GM18519 (cell line): Measurements from ENCODE around the gene KLHL4.
"Not testable (repeated sequence)": the region's sequence is repeated elsewhere in the genome, so short reads cannot be mapped to it uniquely, and the experiment has no call there.

Experiments
- ATAC-seq: cut with Tn5 transposase; IDR thresholded peaks from one replicate; pipeline ENCODE4 v1.9.1; 2021; ENCODE audit warnings: mild to moderate bottlenecking, moderate library complexity; ENCODE audit not compliant: unreplicated experiment, low FRiP score

KLHL4 gene

GRCh38 chrX:87661761-87662160 is 144.2 kb downstream of the KLHL4 start:
- ATAC-seq: no peak

- no peak for ATAC-seq
Observed at GRCh38 chrX:87663421-87663820, 145.8 kb downstream of the KLHL4 start.

- ATAC-seq: no peak
Observed at GRCh38 chrX:87664381-87664780, 146.8 kb downstream of the KLHL4 start.

- no peak for ATAC-seq
Observed at GRCh38 chrX:87679849-87680248, 162.2 kb downstream of the KLHL4 start.

DNA sequence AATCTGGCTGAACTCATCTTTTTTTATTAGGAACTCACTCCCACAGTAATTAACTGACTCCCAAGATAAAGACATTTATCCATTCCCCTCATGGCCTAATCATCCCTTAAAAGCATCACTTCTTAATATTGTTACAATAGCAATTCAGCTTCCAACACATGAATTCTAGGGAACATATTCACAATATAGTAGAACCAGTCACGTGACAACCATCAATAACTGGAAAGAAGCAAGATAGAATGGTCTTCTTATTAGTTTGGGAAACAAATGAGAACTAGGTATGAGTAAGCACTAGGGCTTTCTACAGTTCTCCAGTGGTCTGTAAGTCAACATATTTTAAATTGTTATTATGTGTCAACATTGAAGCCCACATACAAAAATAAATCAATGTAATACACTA is 170.1 kb downstream of the KLHL4 start:
- ATAC-seq: no peak

GRCh38 chrX:87688113-87688748 is 170.6 kb downstream of the KLHL4 start:
- not testable (repeated sequence) for ATAC-seq

DNA sequence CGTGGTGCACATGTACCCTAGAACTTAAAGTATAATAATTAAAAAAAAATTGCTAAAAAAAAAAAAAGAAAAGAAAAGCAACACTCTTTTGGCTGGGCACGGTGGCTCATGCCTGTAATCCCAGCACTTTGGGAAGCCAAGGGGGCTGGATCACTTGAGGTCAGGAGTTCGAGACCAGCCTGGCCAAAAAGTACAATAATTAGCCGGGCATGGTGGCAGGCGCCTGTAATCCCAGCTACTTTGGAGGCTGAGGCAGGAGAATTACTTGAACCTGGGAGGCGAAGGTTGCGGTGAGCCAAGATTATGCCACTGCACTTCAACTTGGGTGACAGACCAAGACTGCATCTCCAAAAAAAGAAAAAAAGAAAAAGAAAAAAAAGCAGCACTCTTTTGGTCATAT is 171.6 kb downstream of the KLHL4 start:
- not testable (repeated sequence) for ATAC-seq

DNA sequence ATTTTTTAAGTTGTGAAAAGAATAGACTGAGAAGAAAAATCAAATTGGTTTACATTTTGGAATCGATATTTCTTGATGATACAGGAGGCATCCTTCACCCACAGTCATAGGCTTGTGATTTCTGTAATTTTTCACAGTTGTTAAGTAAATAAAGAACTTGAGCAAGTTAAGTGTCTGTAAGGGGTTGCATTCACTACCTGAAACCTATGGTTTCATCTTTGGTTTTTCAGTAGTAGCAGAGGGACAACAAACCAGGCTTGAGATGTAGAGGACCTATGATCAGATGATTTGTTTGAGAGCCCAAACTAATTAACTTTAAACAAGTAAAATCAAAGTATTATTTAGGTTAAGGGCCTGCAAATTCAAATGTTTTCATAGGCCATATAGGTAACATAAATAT is 175.6 kb downstream of the KLHL4 start:
- no peak for ATAC-seq

DNA sequence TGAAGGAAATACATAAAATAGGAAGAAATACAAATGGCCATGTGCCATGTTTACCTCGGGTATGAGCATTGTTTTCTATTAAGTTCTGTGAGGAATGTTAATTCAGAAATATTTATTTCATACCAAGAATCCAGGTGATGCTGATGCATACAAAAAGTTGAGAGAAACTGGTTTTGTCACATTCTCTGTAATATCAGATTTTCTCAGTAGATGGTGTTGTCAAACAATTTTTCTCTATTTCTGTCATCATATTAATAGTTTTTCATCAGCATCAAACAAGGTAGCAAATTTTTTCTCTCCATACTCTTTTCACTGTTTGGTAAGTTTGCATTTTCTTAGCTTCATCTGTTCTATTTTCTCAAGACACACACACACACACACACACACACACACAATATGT is 179.8 kb downstream of the KLHL4 start:
- ATAC-seq: no peak

DNA sequence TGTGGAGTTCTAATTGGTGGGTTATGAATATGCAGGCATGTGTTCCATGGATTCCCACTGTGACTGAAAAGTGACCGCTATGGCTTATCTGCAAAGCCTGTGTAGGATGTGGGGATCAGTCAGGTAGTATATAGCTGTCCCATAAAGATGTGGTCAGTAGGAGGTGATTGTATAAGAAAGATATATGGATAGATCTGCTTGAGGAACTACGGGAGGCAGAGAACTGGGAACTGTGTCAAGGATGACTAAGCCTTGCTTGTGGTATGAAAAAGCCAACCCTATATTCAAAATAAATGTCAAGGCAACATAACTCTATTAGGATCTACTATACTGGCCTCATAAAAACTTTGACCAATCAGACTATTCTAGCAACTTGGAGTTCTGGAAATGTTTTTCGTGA is 185.2 kb downstream of the KLHL4 start:
- ATAC-seq: no peak

- not testable (repeated sequence) for ATAC-seq
Observed at GRCh38 chrX:87703469-87703868, 185.9 kb downstream of the KLHL4 start.

DNA sequence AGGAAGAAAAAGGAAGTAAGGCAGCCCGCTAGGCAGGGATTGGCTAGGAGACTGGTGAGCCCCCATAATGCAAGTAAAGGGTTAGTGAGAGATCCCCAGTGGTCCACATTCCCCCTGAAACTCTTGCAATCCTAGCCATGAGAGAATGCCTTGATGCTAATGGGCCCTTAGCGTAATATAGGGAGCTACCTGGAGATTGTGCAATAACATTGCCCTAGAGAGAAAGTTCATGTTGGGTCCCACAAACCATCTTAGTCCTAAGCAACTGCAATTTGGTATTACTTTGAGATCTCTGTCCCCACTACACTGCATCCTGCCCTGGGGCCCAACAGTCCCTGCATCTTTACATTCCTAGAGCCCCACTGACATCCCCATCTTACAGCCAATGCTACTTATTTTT is 188.5 kb downstream of the KLHL4 start:
- ATAC-seq: no peak

DNA sequence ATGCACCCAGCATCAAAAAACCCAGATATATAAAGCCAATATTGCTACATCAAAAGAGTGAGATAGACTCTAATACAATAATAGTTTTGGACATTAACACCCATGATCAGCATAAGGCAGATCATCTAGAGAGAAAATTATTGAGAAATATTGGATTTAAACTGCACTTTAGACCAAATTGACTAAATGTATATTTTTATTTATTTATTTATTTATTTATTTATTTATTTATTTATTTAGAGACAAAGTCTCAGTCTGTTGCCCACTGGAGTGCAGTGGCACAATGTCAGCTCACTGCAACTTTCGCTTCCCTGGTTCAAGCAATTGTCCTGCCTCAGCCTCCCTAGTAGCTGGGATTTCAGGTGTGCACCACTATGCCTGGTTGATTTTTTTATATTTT is 193.0 kb downstream of the KLHL4 start:
- ATAC-seq: no peak
